HepG2 (cell line): ENCODE results near the gene MYO7A. TPM values are rescaled to one million over a fixed set of nuclear protein-coding genes. Genes with fewer than 3 reads are reported as not detected.

Experiments used
- ELF1 ChIP-seq: sonication (generic); formaldehyde crosslinking; IDR thresholded peaks from 2 replicates; pipeline ENCODE4 v1.4.0; 2020; ENCODE audit warnings: missing genetic modification reagents
- HMGA1 ChIP-seq: sonication (generic); formaldehyde crosslinking; conservative IDR thresholded peaks from 2 replicates; pipeline ENCODE4 v1.4.0; 2020; ENCODE audit warnings: missing genetic modification reagents
- HNF1A ChIP-seq, 2 experiments: sonication (generic) in 1 of 2; formaldehyde crosslinking in 1 of 2; IDR thresholded peaks; 2 replicates each; pipeline versions ENCODE4 v1.4.0 to v1.6.1; 2016 to 2020; ENCODE audit warnings: borderline replicate concordance in 1 of 2, low read depth in 1 of 2, mild to moderate bottlenecking in 1 of 2, missing genetic modification reagents in 1 of 2
- KDM5B ChIP-seq: sonication (generic); formaldehyde crosslinking; IDR thresholded peaks from 2 replicates; pipeline ENCODE4 v1.4.0; 2020; ENCODE audit warnings: missing genetic modification reagents, mild to moderate bottlenecking, borderline replicate concordance
- MED1 ChIP-seq: sonication (generic); formaldehyde crosslinking; IDR thresholded peaks from 2 replicates; pipeline ENCODE4 v1.4.0; 2020; ENCODE audit warnings: missing genetic modification reagents
- STAT6 ChIP-seq: sonication (generic); formaldehyde crosslinking; IDR thresholded peaks from 2 replicates; pipeline ENCODE4 v1.4.0; 2020; ENCODE audit warnings: missing genetic modification reagents, mild to moderate bottlenecking, borderline replicate concordance
- ZKSCAN5 ChIP-seq: sonication (generic); formaldehyde crosslinking; IDR thresholded peaks from 2 replicates; pipeline ENCODE4 v1.5.1; 2020; ENCODE audit warnings: mild to moderate bottlenecking, missing genetic modification reagents
- ZNF230 ChIP-seq: sonication (generic); formaldehyde crosslinking; IDR thresholded peaks from 2 replicates; pipeline ENCODE4 v1.4.0; 2020; ENCODE audit warnings: mild to moderate bottlenecking, missing genetic modification reagents
- ZNF605 ChIP-seq: sonication (generic); formaldehyde crosslinking; IDR thresholded peaks from 2 replicates; pipeline ENCODE4 v1.8.0; 2022; ENCODE audit warnings: mild to moderate bottlenecking, missing genetic modification reagents
- ZNF678 ChIP-seq: sonication (generic); formaldehyde crosslinking; IDR thresholded peaks from 2 replicates; pipeline ENCODE4 v1.4.0; 2020; ENCODE audit warnings: mild to moderate bottlenecking, missing genetic modification reagents
- ZNF7 ChIP-seq: IDR thresholded peaks from 2 replicates; pipeline ENCODE4 v1.6.1; 2016; ENCODE audit warnings: missing biosample characterization, missing genetic modification reagents
- ZNF891 ChIP-seq: sonication (generic); formaldehyde crosslinking; IDR thresholded peaks from 2 replicates; pipeline ENCODE4 v1.5.0; 2020; ENCODE audit warnings: mild to moderate bottlenecking, missing genetic modification reagents
- polyA plus RNA-seq, 8 experiments: library from polyadenylated mRNA; depleted of rRNA in 3 of 8; stranded (reverse) in 7 of 8; unstranded in 1 of 8; fragments of >200 nt; fragmentation: Illumina TruSeq in 4 of 8; extraction: Trizol in 4 of 8; gene quantifications; 2 replicates each; pipeline versions ENCODE4 v1.2.1 to v1.2.3, GENCODE V29; 2011 to 2016; ENCODE audit warnings: low read depth in 4 of 8, missing spikeins in 1 of 8, mixed read lengths in 1 of 8; ENCODE audit not compliant: insufficient read depth in 1 of 8
- total RNA-seq, 5 experiments: library from RNA; depleted of rRNA; stranded (reverse); fragments of >200 nt; fragmentation: Illumina TruSeq; extraction: Trizol; gene quantifications; 2 replicates each; pipeline ENCODE4 v1.2.3, GENCODE V29; 2016; ENCODE audit warnings: low read depth in 1 of 5
- TF ChIP-seq, protein P1 (sequence below): IDR thresholded peaks from 2 replicates; pipeline ENCODE4 v1.6.1; 2016; ENCODE audit warnings: mild to moderate bottlenecking, missing biosample characterization, missing genetic modification reagents
- TF ChIP-seq, protein P2 (sequence below): sonication (generic); formaldehyde crosslinking; IDR thresholded peaks from 2 replicates; pipeline ENCODE4 v1.4.0; 2020; ENCODE audit warnings: mild to moderate bottlenecking, missing genetic modification reagents, borderline replicate concordance
- TF ChIP-seq, protein P3 (sequence below): sonication (generic); formaldehyde crosslinking; conservative IDR thresholded peaks from 2 replicates; pipeline ENCODE4 v1.8.0; 2022; ENCODE audit warnings: mild to moderate bottlenecking, moderate library complexity, missing genetic modification reagents
- TF ChIP-seq, protein P4 (sequence below): sonication (generic); formaldehyde crosslinking; IDR thresholded peaks from 2 replicates; pipeline ENCODE4 v1.8.1; 2023; ENCODE audit warnings: mild to moderate bottlenecking, missing genetic modification reagents

MYO7A gene
- total and polyA plus RNA-seq, 2 of the 13 experiments (the other 11 are each of a cell fraction or from before 2014, with no cell fraction given), result 7.5 to 10.0 TPM

- TF ChIP-seq HNF1A (IDR thresholded peaks at IDR 0.05; ENCODE audit: low read depth) (no peak), HNF1A (CRISPR knock-in tag; IDR thresholded peaks at IDR 0.05; ENCODE audit: borderline replicate concordance) (0 out of 2 replicates have a peak, but pooled peaks have one; percentile 17), ZNF230 (CRISPR knock-in tag) (peak; percentile 87), ZNF891 (CRISPR knock-in tag) (peak; percentile 56; the same call in 1 of the 2 replicates), KDM5B (CRISPR knock-in tag) (0 out of 2 replicates have a peak, but pooled peaks have one; percentile 24), HMGA1 (CRISPR knock-in tag) (no peak), ZKSCAN5 (0 out of 2 replicates have a peak, but pooled peaks have one; percentile 9), ELF1 (CRISPR knock-in tag) (peak; percentile 47; the same call in 1 of the 2 replicates), MED1 (no peak), ZNF678 (peak; percentile 77; the same call in 1 of the 2 replicates), STAT6 (no peak), ZNF7 (CRISPR knock-in tag) (no peak), ZNF605 (CRISPR knock-in tag) (peak; percentile 69; the same call in 1 of the 2 replicates)
- TF ChIP-seq, protein P1, sequence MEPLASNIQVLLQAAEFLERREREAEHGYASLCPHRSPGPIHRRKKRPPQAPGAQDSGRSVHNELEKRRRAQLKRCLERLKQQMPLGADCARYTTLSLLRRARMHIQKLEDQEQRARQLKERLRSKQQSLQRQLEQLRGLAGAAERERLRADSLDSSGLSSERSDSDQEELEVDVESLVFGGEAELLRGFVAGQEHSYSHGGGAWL, result peak; percentile 66; the same call in 1 of the 2 replicates
- TF ChIP-seq, protein P2, sequence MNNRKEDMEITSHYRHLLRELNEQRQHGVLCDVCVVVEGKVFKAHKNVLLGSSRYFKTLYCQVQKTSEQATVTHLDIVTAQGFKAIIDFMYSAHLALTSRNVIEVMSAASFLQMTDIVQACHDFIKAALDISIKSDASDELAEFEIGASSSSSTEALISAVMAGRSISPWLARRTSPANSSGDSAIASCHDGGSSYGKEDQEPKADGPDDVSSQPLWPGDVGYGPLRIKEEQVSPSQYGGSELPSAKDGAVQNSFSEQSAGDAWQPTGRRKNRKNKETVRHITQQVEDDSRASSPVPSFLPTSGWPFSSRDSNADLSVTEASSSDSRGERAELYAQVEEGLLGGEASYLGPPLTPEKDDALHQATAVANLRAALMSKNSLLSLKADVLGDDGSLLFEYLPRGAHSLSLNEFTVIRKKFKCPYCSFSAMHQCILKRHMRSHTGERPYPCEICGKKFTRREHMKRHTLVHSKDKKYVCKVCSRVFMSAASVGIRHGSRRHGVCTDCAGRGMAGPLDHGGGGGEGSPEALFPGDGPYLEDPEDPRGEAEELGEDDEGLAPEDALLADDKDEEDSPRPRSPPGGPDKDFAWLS (CRISPR knock-in tag), result peak; percentile 31; the same call in 1 of the 2 replicates
- TF ChIP-seq, protein P3, sequence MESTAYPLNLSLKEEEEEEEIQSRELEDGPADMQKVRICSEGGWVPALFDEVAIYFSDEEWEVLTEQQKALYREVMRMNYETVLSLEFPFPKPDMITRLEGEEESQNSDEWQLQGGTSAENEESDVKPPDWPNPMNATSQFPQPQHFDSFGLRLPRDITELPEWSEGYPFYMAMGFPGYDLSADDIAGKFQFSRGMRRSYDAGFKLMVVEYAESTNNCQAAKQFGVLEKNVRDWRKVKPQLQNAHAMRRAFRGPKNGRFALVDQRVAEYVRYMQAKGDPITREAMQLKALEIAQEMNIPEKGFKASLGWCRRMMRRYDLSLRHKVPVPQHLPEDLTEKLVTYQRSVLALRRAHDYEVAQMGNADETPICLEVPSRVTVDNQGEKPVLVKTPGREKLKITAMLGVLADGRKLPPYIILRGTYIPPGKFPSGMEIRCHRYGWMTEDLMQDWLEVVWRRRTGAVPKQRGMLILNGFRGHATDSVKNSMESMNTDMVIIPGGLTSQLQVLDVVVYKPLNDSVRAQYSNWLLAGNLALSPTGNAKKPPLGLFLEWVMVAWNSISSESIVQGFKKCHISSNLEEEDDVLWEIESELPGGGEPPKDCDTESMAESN (CRISPR knock-in tag), result peak; percentile 32; the same call in 1 of the 2 replicates
- TF ChIP-seq, protein P4, sequence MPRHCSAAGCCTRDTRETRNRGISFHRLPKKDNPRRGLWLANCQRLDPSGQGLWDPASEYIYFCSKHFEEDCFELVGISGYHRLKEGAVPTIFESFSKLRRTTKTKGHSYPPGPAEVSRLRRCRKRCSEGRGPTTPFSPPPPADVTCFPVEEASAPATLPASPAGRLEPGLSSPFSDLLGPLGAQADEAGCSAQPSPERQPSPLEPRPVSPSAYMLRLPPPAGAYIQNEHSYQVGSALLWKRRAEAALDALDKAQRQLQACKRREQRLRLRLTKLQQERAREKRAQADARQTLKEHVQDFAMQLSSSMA (CRISPR knock-in tag), result 0 out of 2 replicates have a peak, but pooled peaks have one; percentile 66
Measured at GRCh38 chr11:77127235-77127911, 673 bp upstream of the MYO7A start (continued).
